ENCODE results near the gene RAD51D. TPM values are rescaled to one million over a fixed set of nuclear protein-coding genes. Genes with fewer than 3 reads are reported as not detected.
"Not testable (repeated sequence)": the region's sequence is repeated elsewhere in the genome, so short reads cannot be mapped to it uniquely, and the experiment has no call there.

RAD51D gene
- total RNA-seq = 8.6 TPM

DNA sequence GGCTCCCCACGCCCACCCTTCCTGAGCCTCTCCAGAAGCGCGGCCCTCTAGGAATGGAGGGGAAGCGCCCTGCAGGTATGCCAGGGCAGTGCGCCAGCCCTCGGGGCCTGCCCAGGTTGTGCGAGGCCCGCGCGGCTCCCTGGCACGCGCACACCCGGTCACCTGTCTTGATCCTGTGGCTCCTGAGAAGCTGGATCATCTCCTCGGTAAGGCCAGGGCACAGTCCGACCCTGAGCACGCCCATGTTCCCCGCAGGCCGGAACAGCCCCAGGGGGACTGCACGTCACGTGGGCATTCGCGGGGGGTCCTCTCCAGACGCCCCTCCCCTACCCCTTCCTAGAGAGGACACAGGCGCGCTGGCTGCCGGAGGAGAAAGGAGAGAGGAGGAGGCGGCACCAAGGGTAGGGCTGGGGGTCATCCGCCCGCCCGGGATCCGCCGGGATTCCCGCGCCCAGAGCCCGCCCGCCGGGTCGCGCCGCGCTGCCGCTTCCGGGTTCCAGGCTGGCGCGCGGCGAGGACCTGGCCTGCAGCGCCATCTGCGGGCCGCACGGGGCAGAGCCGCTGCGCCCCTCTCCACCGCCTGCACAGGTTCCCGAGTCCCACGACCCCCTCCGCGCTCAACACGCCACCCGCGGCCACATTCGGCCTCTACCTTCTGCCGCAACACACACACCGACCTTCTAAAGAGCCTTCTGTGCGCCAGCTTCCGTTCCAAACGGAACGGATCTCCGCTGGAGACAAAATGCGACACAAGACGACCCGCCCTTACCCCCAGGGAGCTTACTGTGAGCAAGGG lies at the start of gene RAD51D:
RAD51D (minus strand) TSS at position 491 of the 796 bp plus-strand sequence; CDS start at position 244, 247 bp downstream.
- DNase-seq = peak; percentile 58

GRCh38 chr17:35167666-35168065 lies 48.0 kb upstream of the RAD51D start:
- DNase-seq = no peak

- no peak for DNase-seq
Observed at GRCh38 chr17:35167046-35167445, 47.4 kb upstream of the RAD51D start.

DNA sequence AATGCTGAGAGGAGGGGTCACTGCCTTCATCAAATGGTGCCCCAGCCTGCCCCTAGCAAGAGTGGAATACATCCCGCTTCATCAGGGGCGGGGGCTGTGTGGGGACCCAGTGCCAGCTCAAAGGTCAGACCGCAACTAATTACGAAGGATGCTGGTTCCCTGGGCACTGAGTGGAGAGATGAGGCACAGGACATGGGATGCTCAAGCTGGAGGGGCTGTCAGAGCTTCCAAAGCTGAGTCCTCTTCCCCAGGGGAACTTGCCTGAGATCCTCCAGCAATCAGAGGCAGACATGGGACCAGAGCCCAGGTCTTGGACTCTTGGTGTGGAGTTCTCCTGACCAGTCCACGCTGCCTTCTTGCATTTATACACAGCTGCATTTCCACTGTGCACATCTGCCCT lies 46.9 kb upstream of the RAD51D start:
- no peak for DNase-seq

DNA sequence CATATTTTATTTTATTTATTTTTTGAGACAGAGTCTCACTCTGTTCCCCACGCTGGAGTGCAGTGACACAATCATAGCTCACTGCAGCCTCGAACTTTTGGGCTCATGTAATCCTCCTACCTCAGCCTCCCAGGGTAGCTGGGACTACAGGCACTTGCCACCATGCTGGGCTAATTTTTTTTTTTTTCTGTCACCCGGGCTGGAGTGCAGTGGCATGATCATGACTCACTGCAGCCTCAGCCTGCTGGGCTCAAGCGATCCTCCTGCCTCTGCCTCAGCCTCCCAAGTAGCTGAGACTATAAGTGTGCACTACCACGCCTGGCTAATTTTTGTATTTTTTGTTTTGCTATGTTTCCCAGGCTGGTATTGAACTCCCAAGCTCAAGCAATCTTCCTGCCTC lies 45.1 kb upstream of the RAD51D start:
- no peak for DNase-seq

- DNase-seq = no peak
Observed at GRCh38 chr17:35163886-35164285, 44.2 kb upstream of the RAD51D start.

DNA sequence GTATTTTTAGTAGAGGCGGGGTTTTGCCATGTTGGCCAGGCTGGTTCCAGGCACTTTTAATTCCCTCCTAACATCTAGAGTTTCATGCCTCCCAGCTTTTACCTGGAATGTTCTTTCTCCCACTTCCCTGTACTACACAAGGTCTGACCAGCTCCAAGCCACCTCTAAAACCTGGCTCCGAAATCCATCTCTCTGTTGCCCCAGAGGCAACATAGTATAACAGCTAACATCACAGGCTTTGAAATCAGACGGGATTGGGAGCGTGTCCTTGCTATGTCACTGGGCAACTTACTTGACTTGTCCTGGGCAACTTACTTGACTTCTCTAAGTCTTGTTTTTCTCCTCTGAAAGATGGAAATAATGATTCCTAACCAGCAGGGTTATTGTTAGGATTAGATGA lies 43.1 kb upstream of the RAD51D start:
- no peak for DNase-seq

GRCh38 chr17:35161281-35161761 lies 41.7 kb upstream of the RAD51D start:
- no peak for DNase-seq

- DNase-seq = no peak
Observed at GRCh38 chr17:35160354-35161201, 40.9 kb upstream of the RAD51D start.

DNA sequence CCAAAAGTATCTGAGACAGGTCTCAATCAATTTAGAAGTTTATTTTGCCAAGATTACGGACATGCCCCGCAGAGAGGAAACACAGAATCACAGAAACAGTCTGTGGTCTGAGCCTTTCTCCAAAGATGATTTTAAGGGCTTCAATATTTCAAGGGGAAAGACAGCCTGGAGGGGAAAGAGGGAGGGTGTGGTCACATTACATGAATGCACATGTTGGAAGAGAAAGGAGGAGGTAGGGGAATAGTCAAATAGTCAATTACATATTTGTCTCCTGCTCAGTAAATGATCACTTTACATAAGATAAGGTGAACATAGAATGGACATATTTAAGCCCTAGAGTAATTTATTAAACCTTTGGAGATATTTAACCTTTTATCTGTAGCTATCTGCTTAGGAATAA lies 40.3 kb upstream of the RAD51D start:
- no peak for DNase-seq

DNA sequence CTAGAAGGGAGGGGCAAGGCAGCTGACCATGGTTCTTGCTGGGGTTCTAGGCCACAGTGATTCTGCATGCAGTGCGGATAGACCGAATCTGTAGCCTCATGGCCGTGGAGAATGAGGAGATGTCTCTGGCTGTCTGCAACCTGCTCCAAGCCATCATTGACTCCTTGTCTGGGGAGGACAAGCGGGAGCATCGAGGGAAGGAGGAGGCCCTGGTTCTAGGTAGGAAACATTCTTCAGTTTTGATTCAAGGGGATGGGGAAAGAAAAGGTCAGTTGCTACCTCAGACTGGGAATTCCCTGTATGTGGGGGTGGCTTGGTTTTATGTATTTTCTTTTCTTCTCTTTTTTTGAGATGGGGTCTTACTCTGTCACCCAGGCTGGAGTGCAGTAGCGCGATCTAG lies 35.6 kb upstream of the RAD51D start:
- no peak for DNase-seq

- DNase-seq = no peak
Observed at GRCh38 chr17:35154196-35155165, 34.8 kb upstream of the RAD51D start.

DNA sequence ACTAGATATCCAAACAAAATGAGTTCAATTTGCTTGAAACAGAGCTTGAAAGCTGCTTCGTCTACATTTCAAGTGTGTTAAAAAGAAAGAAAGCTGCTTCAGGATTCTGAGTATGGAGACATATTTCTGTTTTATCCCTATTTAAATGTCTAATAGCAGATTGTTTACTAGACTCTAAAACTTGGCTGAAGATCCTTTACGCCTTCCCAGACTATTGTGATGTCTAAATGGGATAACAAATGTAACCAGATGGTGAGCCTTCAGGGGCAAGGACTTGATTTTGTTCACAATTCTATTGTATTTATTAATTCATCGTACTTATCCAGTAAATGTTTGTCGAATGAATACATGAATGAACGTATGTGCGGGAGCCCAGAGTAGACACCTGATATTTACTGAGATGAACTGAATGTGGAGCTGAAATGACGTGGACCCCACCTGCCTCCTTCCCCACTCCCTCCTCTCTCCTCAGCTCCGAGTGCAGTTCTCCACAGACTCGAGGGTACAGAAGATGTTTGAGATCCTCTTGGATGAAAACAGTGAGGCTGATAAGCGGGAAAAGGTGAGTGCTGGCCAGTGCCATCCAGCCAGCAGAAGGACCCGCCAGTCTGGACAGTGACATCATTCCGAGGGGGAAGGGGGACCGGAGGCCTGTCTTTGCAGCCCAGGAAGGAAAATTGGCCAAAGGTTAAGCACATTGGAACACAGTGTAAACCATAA lies 32.9 kb upstream of the RAD51D start:
- no peak for DNase-seq

DNA sequence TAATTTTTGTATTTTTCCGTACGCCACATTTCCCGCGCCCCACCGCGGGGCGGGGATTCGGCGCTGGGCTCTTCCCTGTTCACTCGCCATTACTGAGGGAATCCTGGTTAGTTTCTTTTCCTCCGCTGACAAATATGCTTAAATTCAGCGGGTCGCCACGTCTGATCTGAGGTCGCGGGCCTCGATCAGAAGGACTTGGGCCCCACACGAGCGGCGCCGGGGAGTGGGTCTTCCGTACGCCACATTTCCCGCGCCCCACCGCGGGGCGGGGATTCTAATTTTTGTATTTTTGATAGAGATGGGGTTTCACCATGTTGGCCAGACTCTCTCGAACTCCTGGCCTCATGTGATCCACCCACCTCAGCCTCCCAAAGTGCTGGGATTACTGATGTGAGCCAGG lies 31.4 kb upstream of the RAD51D start:
- not testable (repeated sequence) for DNase-seq

GRCh38 chr17:35149941-35150340 lies 30.3 kb upstream of the RAD51D start:
- DNase-seq = no peak

GRCh38 chr17:35148144-35148543 lies 28.5 kb upstream of the RAD51D start:
- no peak for DNase-seq

- DNase-seq = no peak
Observed at GRCh38 chr17:35147375-35147905, 27.8 kb upstream of the RAD51D start, which contains the start of gene UNC45B. TSS of gene UNC45B (plus strand) at chr17:35147817. CDS start at chr17:35148264, 447 bp downstream.

GRCh38 chr17:35146214-35146833 lies 26.7 kb upstream of the RAD51D start:
- DNase-seq = no peak

- DNase-seq = no peak
Observed at GRCh38 chr17:35144840-35145239, 25.2 kb upstream of the RAD51D start.

DNA sequence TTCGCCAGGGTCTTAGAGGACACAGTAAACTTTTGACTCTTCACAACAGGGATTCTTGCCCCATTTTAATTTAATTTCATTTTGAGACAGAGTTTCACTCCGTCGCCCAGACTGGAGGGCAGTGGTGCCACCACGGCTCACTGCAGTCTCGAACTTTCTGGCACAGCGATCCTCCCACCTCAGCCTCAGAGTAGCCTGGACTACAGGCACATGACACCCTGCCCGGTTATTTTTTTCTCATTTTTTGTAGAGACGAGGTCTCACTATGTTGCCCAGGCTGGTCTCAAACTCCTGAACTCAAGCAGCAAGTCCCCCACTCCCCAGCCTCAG lies 22.8 kb upstream of the RAD51D start:
- DNase-seq = no peak

Measured in occipital lobe (tissue), 2 donors.